Gastroesophageal sphincter (tissue), 4 donors: Measurements from ENCODE around the gene EFEMP1. TPM values are rescaled to one million over a fixed set of nuclear protein-coding genes. Genes with fewer than 3 reads are reported as not detected.

ENCODE experiments used
- ATAC-seq: fragments of 150-250 bp; one replicate; pipeline ENCODE4 v1.9.1; 2016; ENCODE audit warnings: mild to moderate bottlenecking, moderate library complexity
- H3K27ac ChIP-seq, 4 donors: fragments of 200-600 bp; sonication (generic) in 3 of 4; 1 replicate in 3 of 4; 2 replicates in 1 of 4; pipeline ENCODE4 v1.5.1; 2016 to 2019
- H3K27me3 ChIP-seq: fragments of 200-600 bp; sonication (generic); one replicate; pipeline ENCODE4 v1.5.1; 2019
- H3K36me3 ChIP-seq, 2 donors: fragments of 200-600 bp; sonication (generic); one replicate each; pipeline ENCODE4 v1.5.1; 2019; ENCODE audit warnings: control low read depth in 1 of 2
- H3K4me1 ChIP-seq, 3 donors: fragments of 200-600 bp; sonication (generic); 1 replicate in 2 of 3; 2 replicates in 1 of 3; pipeline ENCODE4 v1.5.1; 2016 to 2019; ENCODE audit warnings: control low read depth in 2 of 3
- H3K4me3 ChIP-seq, 2 donors: fragments of 200-600 bp; sonication (generic); one replicate each; pipeline ENCODE4 v1.5.1; 2019; ENCODE audit warnings: mild to moderate bottlenecking in 1 of 2, moderate library complexity in 1 of 2
- H3K9me3 ChIP-seq, 3 donors: fragments of 200-600 bp; sonication (generic); one replicate each; pipeline ENCODE4 v1.5.1; 2017 to 2019; ENCODE audit warnings: control low read depth in 2 of 3
- EP300 ChIP-seq: sonication (generic); formaldehyde crosslinking; IDR thresholded peaks from one replicate; pipeline ENCODE4 v1.6.1; 2017; ENCODE audit warnings: antibody characterized with exemption, mild to moderate bottlenecking
- POLR2A ChIP-seq, 2 donors: fragments of 450-650 bp; IDR thresholded peaks; one replicate each; pipeline ENCODE4 v1.6.1; 2017; ENCODE audit warnings: antibody characterized with exemption in 2 of 2, mild to moderate bottlenecking in 2 of 2, moderate library complexity in 1 of 2
- POLR2AphosphoS5 ChIP-seq: sonication (generic); formaldehyde crosslinking; IDR thresholded peaks from one replicate; pipeline ENCODE4 v1.6.1; 2017; ENCODE audit warnings: antibody characterized with exemption
- WGBS, 2 donors: methylation state at CpG; one replicate each; pipeline ENCODE4 v1.1.5; 2018; ENCODE audit warnings: low coverage in 1 of 2; 5-methylcytosine and 5-hydroxymethylcytosine counted together
- total RNA-seq, 4 donors: library from RNA; depleted of rRNA; stranded (reverse); fragments of >200 nt; gene quantifications; one replicate each; pipeline ENCODE4 v1.1.0, GENCODE V29; 2016
- TF ChIP-seq, protein P1 (sequence below), 4 experiments: fragments of 200-600 bp in 2 of 4; fragments of 450-650 bp in 2 of 4; sonication (generic) in 1 of 4; IDR thresholded peaks; one replicate each; pipeline ENCODE4 v1.5.1; 2017 to 2019; ENCODE audit warnings: antibody characterized with exemption in 4 of 4, mild to moderate bottlenecking in 2 of 4, moderate library complexity in 2 of 4

The EFEMP1 gene, protein sequence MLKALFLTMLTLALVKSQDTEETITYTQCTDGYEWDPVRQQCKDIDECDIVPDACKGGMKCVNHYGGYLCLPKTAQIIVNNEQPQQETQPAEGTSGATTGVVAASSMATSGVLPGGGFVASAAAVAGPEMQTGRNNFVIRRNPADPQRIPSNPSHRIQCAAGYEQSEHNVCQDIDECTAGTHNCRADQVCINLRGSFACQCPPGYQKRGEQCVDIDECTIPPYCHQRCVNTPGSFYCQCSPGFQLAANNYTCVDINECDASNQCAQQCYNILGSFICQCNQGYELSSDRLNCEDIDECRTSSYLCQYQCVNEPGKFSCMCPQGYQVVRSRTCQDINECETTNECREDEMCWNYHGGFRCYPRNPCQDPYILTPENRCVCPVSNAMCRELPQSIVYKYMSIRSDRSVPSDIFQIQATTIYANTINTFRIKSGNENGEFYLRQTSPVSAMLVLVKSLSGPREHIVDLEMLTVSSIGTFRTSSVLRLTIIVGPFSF
- 100 to 1,000 TPM in 1 of 4 donors, 10 to 100 TPM in 3; 70.5 to 141 (median 91.9) TPM for total RNA-seq

GRCh38 chr2:55923091-55923981 lies at the start of gene EFEMP1:
Gene EFEMP1, minus strand, starts transcription at chr2:55923782. Its CDS starts 1,342 bp downstream, at chr2:55922440.
- Histone ChIP-seq H3K27me3 (peaks cover 55% of the 10 kb centered on the region), H3K9me3 (no peaks in the 10 kb centered on the region), H3K36me3 (no peaks in the 10 kb centered on the region), H3K4me3 (peak within 1 kb of the TSS; percentile 45 to 60), H3K4me1 (peaks cover 0 to 20% (median 0%) of the 10 kb centered on the region in 3 donors), H3K27ac (peak within 1 kb of the TSS in 3 of 4 donors; percentile 54 to 75 (median 62))
- ATAC-seq = peak; percentile 87
- no peak for TF ChIP-seq EP300
- TF ChIP-seq POLR2A (IDR thresholded peaks at IDR 0.05) = no peak
- no peak for TF ChIP-seq POLR2AphosphoS5
- TF ChIP-seq, protein P1, sequence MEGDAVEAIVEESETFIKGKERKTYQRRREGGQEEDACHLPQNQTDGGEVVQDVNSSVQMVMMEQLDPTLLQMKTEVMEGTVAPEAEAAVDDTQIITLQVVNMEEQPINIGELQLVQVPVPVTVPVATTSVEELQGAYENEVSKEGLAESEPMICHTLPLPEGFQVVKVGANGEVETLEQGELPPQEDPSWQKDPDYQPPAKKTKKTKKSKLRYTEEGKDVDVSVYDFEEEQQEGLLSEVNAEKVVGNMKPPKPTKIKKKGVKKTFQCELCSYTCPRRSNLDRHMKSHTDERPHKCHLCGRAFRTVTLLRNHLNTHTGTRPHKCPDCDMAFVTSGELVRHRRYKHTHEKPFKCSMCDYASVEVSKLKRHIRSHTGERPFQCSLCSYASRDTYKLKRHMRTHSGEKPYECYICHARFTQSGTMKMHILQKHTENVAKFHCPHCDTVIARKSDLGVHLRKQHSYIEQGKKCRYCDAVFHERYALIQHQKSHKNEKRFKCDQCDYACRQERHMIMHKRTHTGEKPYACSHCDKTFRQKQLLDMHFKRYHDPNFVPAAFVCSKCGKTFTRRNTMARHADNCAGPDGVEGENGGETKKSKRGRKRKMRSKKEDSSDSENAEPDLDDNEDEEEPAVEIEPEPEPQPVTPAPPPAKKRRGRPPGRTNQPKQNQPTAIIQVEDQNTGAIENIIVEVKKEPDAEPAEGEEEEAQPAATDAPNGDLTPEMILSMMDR (IDR thresholded peaks at IDR 0.05) = no peak
- WGBS, 2 donors = 2 to 3% methylated on average over 16 to 34 of the region's 70 CpGs

- TF ChIP-seq, protein P1 (IDR thresholded peaks at IDR 0.05) = no peak
- TF ChIP-seq POLR2AphosphoS5 (no peak), POLR2A (IDR thresholded peaks at IDR 0.05) (no peak), EP300 (no peak)
- 64% methylated on average over 2 of the region's 2 CpGs for WGBS, 2 donors
- H3K36me3 ChIP-seq = no peaks in the 10 kb centered on the region
- H3K9me3 ChIP-seq = peaks cover 0 to 7% (median 0%) of the 10 kb centered on the region in 3 donors
- H3K4me1 ChIP-seq = peaks cover 0 to under 1% (median 0%) of the 10 kb centered on the region in 3 donors
- H3K27me3 ChIP-seq = peaks cover 5% of the 10 kb centered on the region
- no peak for ATAC-seq
- no peak overlapping the region for H3K4me3 ChIP-seq
- H3K27ac ChIP-seq = no peak overlapping the region
These were observed 46.9 kb upstream of the EFEMP1 start for GRCh38 chr2:55970500-55970899.

DNA sequence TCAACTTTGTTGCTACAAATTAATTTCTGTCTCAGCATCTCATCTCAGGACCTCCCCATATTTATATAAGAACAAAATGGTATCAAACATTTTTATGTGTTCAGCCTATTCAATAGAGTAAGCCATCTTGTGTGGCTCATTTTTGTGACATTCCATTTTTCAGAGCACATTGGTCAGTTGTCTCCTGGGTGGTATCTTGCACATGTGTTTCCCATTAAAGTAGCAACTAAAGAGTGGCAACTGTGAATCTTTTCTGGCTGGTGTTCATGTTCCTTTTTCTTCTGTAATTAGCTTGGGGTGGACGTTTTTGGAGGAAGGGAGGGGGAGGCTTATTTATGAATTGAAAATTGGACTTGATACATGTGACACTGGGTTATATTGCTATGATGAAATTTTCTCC lies 45.4 kb upstream of the EFEMP1 start:
- ATAC-seq = no peak
- no peak overlapping the region for H3K27ac ChIP-seq
- 0% methylated on average over 1 of the region's 1 CpG; no CpG with 5 or more reads in 1 of the 2 donors for WGBS, 2 donors
- peaks cover 0 to 6% (median 0%) of the 10 kb centered on the region in 3 donors for H3K4me1 ChIP-seq
- no peak overlapping the region for H3K4me3 ChIP-seq
- TF ChIP-seq, protein P1 (IDR thresholded peaks at IDR 0.05) = no peak
- H3K27me3 ChIP-seq = peaks cover 5% of the 10 kb centered on the region
- peaks cover 0 to 7% (median 0%) of the 10 kb centered on the region in 3 donors for H3K9me3 ChIP-seq
- no peaks in the 10 kb centered on the region for H3K36me3 ChIP-seq

- peak; percentile 79 for ATAC-seq
- Histone ChIP-seq H3K9me3 (peaks cover 0 to 7% (median 0%) of the 10 kb centered on the region in 3 donors), H3K36me3 (no peaks in the 10 kb centered on the region), H3K27ac (peak overlapping the region in 3 of 4 donors; percentile 38 to 56 (median 54)), H3K4me3 (no peak overlapping the region), H3K27me3 (peaks cover 5% of the 10 kb centered on the region), H3K4me1 (peaks cover 0 to 6% (median 0%) of the 10 kb centered on the region in 3 donors)
- WGBS, 2 donors = 35 to 46% methylated on average over 3 to 4 of the region's 6 CpGs
- no peak for TF ChIP-seq POLR2A (IDR thresholded peaks at IDR 0.05)
- TF ChIP-seq EP300 = no peak
- TF ChIP-seq POLR2AphosphoS5 = no peak
- TF ChIP-seq, protein P1 (IDR thresholded peaks at IDR 0.05) = no peak
These were observed 43.0 kb upstream of the EFEMP1 start for GRCh38 chr2:55966401-55967118.
